Gastrocnemius medialis (tissue), 4 donors: ENCODE data around the gene UMODL1. TPM values are rescaled to one million over a fixed set of nuclear protein-coding genes. Genes with fewer than 3 reads are reported as not detected.

Source experiments
- ATAC-seq, 2 donors: fragments of 150-250 bp; one replicate each; pipeline ENCODE4 v1.9.1; 2016
- DNase-seq, 2 donors: peaks; one replicate each; pipeline ENCODE4 v3.0.0-alpha.2; 2019
- H3K27ac ChIP-seq, 4 donors: fragments of 200-600 bp; sonication (generic); 1 replicate in 1 of 4; 2 replicates in 3 of 4; pipeline ENCODE4 v1.5.1; 2016 to 2018; ENCODE audit warnings: mild to moderate bottlenecking in 2 of 4, moderate library complexity in 1 of 4
- H3K27me3 ChIP-seq, 3 donors: fragments of 200-600 bp; sonication (generic) in 2 of 3; 1 replicate in 1 of 3; 2 replicates in 2 of 3; pipeline versions ENCODE4 v1.5.1 to v1.6.0; 2016 to 2019; ENCODE audit warnings: mild to moderate bottlenecking in 1 of 3, moderate library complexity in 1 of 3
- H3K36me3 ChIP-seq, 2 donors: fragments of 200-600 bp; sonication (generic) in 1 of 2; one replicate each; pipeline ENCODE4 v1.5.1; 2017 to 2018
- H3K4me1 ChIP-seq, 2 donors: fragments of 200-600 bp; sonication (generic) in 1 of 2; one replicate each; pipeline ENCODE4 v1.5.1; 2016 to 2017; ENCODE audit warnings: mild to moderate bottlenecking in 2 of 2
- H3K4me3 ChIP-seq, 4 donors: fragments of 200-600 bp; sonication (generic) in 3 of 4; 1 replicate in 1 of 4; 2 replicates in 3 of 4; pipeline ENCODE4 v1.5.1; 2016 to 2019; ENCODE audit warnings: mild to moderate bottlenecking in 2 of 4
- H3K9me3 ChIP-seq, 3 donors: fragments of 200-600 bp; sonication (generic) in 2 of 3; 1 replicate in 1 of 3; 2 replicates in 2 of 3; pipeline ENCODE4 v1.5.1; 2016 to 2019
- POLR2A ChIP-seq, 2 donors: fragments of 450-650 bp; IDR thresholded peaks; one replicate each; pipeline ENCODE4 v1.6.1; 2017; ENCODE audit warnings: antibody characterized with exemption in 2 of 2, mild to moderate bottlenecking in 2 of 2, moderate library complexity in 2 of 2
- in situ Hi-C, 4 donors: fragments of 200-750 bp; cut with MboI; loops; one replicate each; pipeline versions ENCODE4 v1.15.0 to v1.8.0; 2017; ENCODE audit warnings: low sequenced_read_pairs in 4 of 4
- intact Hi-C: fragments of 100-400 bp; cut with DNase I; formaldehyde crosslinking; loops from one replicate; pipeline ENCODE4 v1.15.1; 2023; ENCODE audit warnings: low total_unique reads
- total RNA-seq, 4 donors: library from RNA; depleted of rRNA; stranded (reverse); fragments of >200 nt; gene quantifications; one replicate each; pipeline versions ENCODE4 v1.1.0 to v1.2.3, GENCODE V29; 2016
- TF ChIP-seq, protein P1 (sequence below), 5 experiments: fragments of 450-650 bp in 3 of 5; fragments of 200-600 bp in 2 of 5; sonication (generic) in 2 of 5; IDR thresholded peaks in 4 of 5; conservative IDR thresholded peaks in 1 of 5; 1 replicate in 4 of 5; 2 replicates in 1 of 5; pipeline ENCODE4 v1.5.1; 2016 to 2019; ENCODE audit warnings: antibody characterized with exemption in 5 of 5, mild to moderate bottlenecking in 3 of 5, moderate library complexity in 3 of 5

Gene UMODL1
- total RNA-seq, 4 donors from 2014 or later = 0.13 TPM; not detected in 3

GRCh38 chr21:42101246-42101645 is 30.1 kb downstream of the UMODL1 start:
- ATAC-seq (no peak), DNase-seq (no peak)
- TF ChIP-seq, protein P1, sequence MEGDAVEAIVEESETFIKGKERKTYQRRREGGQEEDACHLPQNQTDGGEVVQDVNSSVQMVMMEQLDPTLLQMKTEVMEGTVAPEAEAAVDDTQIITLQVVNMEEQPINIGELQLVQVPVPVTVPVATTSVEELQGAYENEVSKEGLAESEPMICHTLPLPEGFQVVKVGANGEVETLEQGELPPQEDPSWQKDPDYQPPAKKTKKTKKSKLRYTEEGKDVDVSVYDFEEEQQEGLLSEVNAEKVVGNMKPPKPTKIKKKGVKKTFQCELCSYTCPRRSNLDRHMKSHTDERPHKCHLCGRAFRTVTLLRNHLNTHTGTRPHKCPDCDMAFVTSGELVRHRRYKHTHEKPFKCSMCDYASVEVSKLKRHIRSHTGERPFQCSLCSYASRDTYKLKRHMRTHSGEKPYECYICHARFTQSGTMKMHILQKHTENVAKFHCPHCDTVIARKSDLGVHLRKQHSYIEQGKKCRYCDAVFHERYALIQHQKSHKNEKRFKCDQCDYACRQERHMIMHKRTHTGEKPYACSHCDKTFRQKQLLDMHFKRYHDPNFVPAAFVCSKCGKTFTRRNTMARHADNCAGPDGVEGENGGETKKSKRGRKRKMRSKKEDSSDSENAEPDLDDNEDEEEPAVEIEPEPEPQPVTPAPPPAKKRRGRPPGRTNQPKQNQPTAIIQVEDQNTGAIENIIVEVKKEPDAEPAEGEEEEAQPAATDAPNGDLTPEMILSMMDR (IDR thresholded peaks at IDR 0.05 in 4 of 5, conservative IDR thresholded peaks at IDR 0.05 in 1 of 5) = no peak
- TF ChIP-seq POLR2A (IDR thresholded peaks at IDR 0.05) = no peak
- H3K9me3 ChIP-seq = no peaks in the 10 kb centered on the region
- in situ Hi-C loops = loop anchor here in 2 of 4 donors (25.0 kb wide), 3 partner anchors 89 to 489 kb away; partner anchors contain the start of gene ZBTB21 (in 1 of the 2)
- peaks cover 0 to 5% (median 0%) of the 10 kb centered on the region in 3 donors for H3K27me3 ChIP-seq
- intact Hi-C loops = no loop called here
- no peak overlapping the region for H3K27ac ChIP-seq
- no peaks in the 10 kb centered on the region for H3K36me3 ChIP-seq
- no peak overlapping the region for H3K4me3 ChIP-seq
- H3K4me1 ChIP-seq = no peaks in the 10 kb centered on the region

- H3K36me3 ChIP-seq = no peaks in the 10 kb centered on the region
- in situ Hi-C loops (loop anchor here in 2 of 4 donors (25.0 kb wide), 3 partner anchors 90 to 490 kb away; partner anchors contain the start of gene ZBTB21 (in 1 of the 2)), intact Hi-C loops (no loop called here)
- no peak for ATAC-seq
- TF ChIP-seq POLR2A (IDR thresholded peaks at IDR 0.05) = no peak
- TF ChIP-seq, protein P1 (IDR thresholded peaks at IDR 0.05 in 4 of 5, conservative IDR thresholded peaks at IDR 0.05 in 1 of 5) = no peak
- H3K27ac ChIP-seq = no peak overlapping the region
- peaks cover 0 to 5% (median 0%) of the 10 kb centered on the region in 3 donors for H3K27me3 ChIP-seq
- H3K4me3 ChIP-seq = no peak overlapping the region
- H3K9me3 ChIP-seq = no peaks in the 10 kb centered on the region
- DNase-seq = no peak
- H3K4me1 ChIP-seq = no peaks in the 10 kb centered on the region
Measured at GRCh38 chr21:42102076-42102475, 31.0 kb downstream of the UMODL1 start.

DNA sequence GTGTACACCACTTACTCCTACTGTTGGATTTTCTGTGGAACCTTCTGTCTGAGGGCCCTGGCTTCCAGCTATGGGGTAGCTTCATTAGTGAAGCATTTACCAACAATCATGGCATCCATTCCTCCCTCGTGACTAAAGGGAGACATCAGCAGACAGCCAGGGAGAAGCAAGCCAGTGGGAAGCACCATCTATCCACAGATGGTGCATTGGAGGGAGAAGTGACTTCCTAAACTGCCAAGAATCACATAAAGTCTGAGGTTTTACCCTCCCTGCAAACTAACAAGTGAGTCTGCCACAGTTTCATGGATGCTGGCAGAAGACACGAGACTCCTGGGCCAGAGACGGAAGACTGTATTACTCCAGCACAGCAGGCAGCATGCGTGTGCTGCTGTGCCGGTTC is 31.4 kb downstream of the UMODL1 start:
- Histone ChIP-seq H3K36me3 (no peaks in the 10 kb centered on the region), H3K27ac (no peak overlapping the region), H3K9me3 (no peaks in the 10 kb centered on the region), H3K4me1 (peaks cover 0 to 3% of the 10 kb centered on the region in 2 donors), H3K4me3 (no peak overlapping the region), H3K27me3 (peaks cover 0 to 5% (median 0%) of the 10 kb centered on the region in 3 donors)
- intact Hi-C loops = no loop called here
- ATAC-seq (no peak), DNase-seq (no peak)
- in situ Hi-C loops = loop anchor here in 2 of 4 donors (25.0 kb wide), 3 partner anchors 90 to 490 kb away; partner anchors contain the start of gene ZBTB21 (in 1 of the 2)
- TF ChIP-seq, protein P1 (IDR thresholded peaks at IDR 0.05 in 4 of 5, conservative IDR thresholded peaks at IDR 0.05 in 1 of 5) = no peak
- no peak for TF ChIP-seq POLR2A (IDR thresholded peaks at IDR 0.05)

- Histone ChIP-seq H3K4me3 (no peak overlapping the region), H3K4me1 (peaks cover 0 to 8% of the 10 kb centered on the region in 2 donors), H3K36me3 (no peaks in the 10 kb centered on the region), H3K27me3 (peaks cover 0 to 5% (median 0%) of the 10 kb centered on the region in 3 donors), H3K27ac (no peak overlapping the region), H3K9me3 (no peaks in the 10 kb centered on the region)
- ATAC-seq = no peak
- intact Hi-C loops (no loop called here), in situ Hi-C loops (loop anchor here in 2 of 4 donors (25.0 kb wide), 3 partner anchors 91 to 491 kb away; partner anchors contain the start of gene ZBTB21 (in 1 of the 2))
- TF ChIP-seq, protein P1 (IDR thresholded peaks at IDR 0.05 in 4 of 5, conservative IDR thresholded peaks at IDR 0.05 in 1 of 5) = no peak
- TF ChIP-seq POLR2A (IDR thresholded peaks at IDR 0.05) = no peak
- no peak for DNase-seq
Measured at GRCh38 chr21:42102991-42103390, 31.9 kb downstream of the UMODL1 start.
